Suprapubic skin (tissue), 4 donors: ENCODE data around the gene AGBL5. TPM values are rescaled to one million over a fixed set of nuclear protein-coding genes. Genes with fewer than 3 reads are reported as not detected.
"Not testable (repeated sequence)": the region's sequence is repeated elsewhere in the genome, so short reads cannot be mapped to it uniquely, and the experiment has no call there.

Experiments used
- DNase-seq, 2 donors: peaks; one replicate each; pipeline ENCODE4 v3.0.0-alpha.2; 2019; ENCODE audit warnings: low spot score in 2 of 2
- H3K27ac ChIP-seq: fragments of 200-600 bp; sonication (generic); one replicate; pipeline ENCODE4 v1.5.1; 2019
- H3K27me3 ChIP-seq: fragments of 200-600 bp; sonication (generic); one replicate; pipeline ENCODE4 v1.5.1; 2019
- H3K36me3 ChIP-seq: fragments of 200-600 bp; sonication (generic); one replicate; pipeline ENCODE4 v1.5.1; 2019
- H3K4me1 ChIP-seq: fragments of 200-600 bp; sonication (generic); one replicate; pipeline ENCODE4 v1.5.1; 2019
- H3K4me3 ChIP-seq: fragments of 200-600 bp; sonication (generic); one replicate; pipeline ENCODE4 v1.5.1; 2019; ENCODE audit warnings: mild to moderate bottlenecking
- H3K9me3 ChIP-seq: fragments of 200-600 bp; sonication (generic); one replicate; pipeline ENCODE4 v1.5.1; 2019
- EP300 ChIP-seq: sonication (generic); formaldehyde crosslinking; IDR thresholded peaks from one replicate; pipeline ENCODE4 v1.6.1; 2017; ENCODE audit warnings: antibody characterized with exemption
- POLR2A ChIP-seq, 2 donors: fragments of 450-650 bp; IDR thresholded peaks; one replicate each; pipeline ENCODE4 v1.6.1; 2017; ENCODE audit warnings: antibody characterized with exemption in 2 of 2, mild to moderate bottlenecking in 2 of 2, moderate library complexity in 2 of 2
- POLR2AphosphoS5 ChIP-seq, 3 donors: sonication (generic); formaldehyde crosslinking; IDR thresholded peaks; one replicate each; pipeline ENCODE4 v1.6.1; 2017; ENCODE audit warnings: antibody characterized with exemption in 3 of 3
- WGBS: methylation state at CpG from one replicate; pipeline ENCODE4 v1.1.5; 2018; 5-methylcytosine and 5-hydroxymethylcytosine counted together
- total RNA-seq, 4 donors: library from RNA; depleted of rRNA; stranded (reverse); fragments of >200 nt; gene quantifications; one replicate each; pipeline ENCODE4 v1.1.0, GENCODE V29; 2016
- TF ChIP-seq, protein P1 (sequence below), 2 donors: fragments of 200-600 bp in 1 of 2; fragments of 450-650 bp in 1 of 2; sonication (generic) in 1 of 2; IDR thresholded peaks; one replicate each; pipeline ENCODE4 v1.5.1; 2016 to 2019; ENCODE audit warnings: antibody characterized with exemption in 2 of 2, mild to moderate bottlenecking in 1 of 2, moderate library complexity in 1 of 2

The AGBL5 gene
- total RNA-seq, 4 donors from 2014 or later = 15.3 to 18.9 (median 18.5) TPM

DNA sequence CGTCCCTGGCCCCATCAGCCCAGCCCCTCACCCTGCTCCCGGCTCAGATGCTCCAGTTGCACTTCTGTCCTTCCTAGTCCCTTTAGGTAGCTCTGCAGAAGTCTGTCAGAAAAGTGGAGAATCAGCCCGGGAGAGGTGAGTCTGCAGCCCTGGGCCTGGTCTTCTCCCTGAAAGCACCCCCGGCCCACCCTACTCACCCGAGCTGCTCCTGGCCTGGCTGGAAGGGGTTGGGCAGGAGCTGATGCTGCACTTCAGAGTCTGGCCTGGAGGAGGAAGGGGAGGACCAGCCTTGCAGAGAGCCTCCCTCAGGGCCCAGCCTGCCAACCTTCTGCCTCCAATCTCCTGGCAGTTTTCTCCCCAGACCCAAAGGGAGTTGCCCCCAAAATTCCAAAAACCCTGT lies 50.9 kb downstream of the AGBL5 start:
- Histone ChIP-seq H3K36me3 (no peaks in the 10 kb centered on the region), H3K27ac (no peak overlapping the region), H3K27me3 (no peaks in the 10 kb centered on the region), H3K4me1 (no peaks in the 10 kb centered on the region), H3K4me3 (no peak overlapping the region), H3K9me3 (no peaks in the 10 kb centered on the region)
- no peak for DNase-seq
- no peak for TF ChIP-seq POLR2A (IDR thresholded peaks at IDR 0.05)
- 76% methylated on average over 4 of the region's 5 CpGs for WGBS

DNA sequence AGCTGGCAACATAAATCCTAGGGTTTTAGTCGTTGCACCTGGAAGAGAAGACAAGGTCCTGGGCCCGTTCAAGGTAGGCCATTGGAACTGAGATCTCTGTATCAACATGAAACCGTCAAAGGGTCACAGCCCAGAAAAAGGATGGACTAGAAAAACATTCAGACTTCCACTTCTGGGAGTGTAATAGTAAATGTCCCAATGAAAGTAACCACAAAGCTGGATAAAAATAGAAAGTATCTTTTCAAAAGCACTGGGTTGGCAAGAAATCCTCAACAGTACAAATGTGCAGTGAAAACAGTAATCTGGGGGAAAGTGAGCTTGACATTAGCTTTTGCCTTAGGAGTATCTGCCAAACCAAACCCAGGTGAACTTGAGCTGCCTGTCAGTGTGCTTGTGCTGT lies 54.5 kb downstream of the AGBL5 start:
- no peaks in the 10 kb centered on the region for H3K27me3 ChIP-seq
- no peak overlapping the region for H3K4me3 ChIP-seq
- WGBS = 73% methylated on average over 3 of the region's 3 CpGs
- H3K27ac ChIP-seq = no peak overlapping the region
- no peaks in the 10 kb centered on the region for H3K36me3 ChIP-seq
- H3K4me1 ChIP-seq = no peaks in the 10 kb centered on the region
- no peaks in the 10 kb centered on the region for H3K9me3 ChIP-seq
- TF ChIP-seq, protein P1, sequence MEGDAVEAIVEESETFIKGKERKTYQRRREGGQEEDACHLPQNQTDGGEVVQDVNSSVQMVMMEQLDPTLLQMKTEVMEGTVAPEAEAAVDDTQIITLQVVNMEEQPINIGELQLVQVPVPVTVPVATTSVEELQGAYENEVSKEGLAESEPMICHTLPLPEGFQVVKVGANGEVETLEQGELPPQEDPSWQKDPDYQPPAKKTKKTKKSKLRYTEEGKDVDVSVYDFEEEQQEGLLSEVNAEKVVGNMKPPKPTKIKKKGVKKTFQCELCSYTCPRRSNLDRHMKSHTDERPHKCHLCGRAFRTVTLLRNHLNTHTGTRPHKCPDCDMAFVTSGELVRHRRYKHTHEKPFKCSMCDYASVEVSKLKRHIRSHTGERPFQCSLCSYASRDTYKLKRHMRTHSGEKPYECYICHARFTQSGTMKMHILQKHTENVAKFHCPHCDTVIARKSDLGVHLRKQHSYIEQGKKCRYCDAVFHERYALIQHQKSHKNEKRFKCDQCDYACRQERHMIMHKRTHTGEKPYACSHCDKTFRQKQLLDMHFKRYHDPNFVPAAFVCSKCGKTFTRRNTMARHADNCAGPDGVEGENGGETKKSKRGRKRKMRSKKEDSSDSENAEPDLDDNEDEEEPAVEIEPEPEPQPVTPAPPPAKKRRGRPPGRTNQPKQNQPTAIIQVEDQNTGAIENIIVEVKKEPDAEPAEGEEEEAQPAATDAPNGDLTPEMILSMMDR (IDR thresholded peaks at IDR 0.05) = no peak
- TF ChIP-seq EP300 (no peak), POLR2AphosphoS5 (IDR thresholded peaks at IDR 0.05) (no peak), POLR2A (IDR thresholded peaks at IDR 0.05) (no peak)
- DNase-seq = no peak

DNA sequence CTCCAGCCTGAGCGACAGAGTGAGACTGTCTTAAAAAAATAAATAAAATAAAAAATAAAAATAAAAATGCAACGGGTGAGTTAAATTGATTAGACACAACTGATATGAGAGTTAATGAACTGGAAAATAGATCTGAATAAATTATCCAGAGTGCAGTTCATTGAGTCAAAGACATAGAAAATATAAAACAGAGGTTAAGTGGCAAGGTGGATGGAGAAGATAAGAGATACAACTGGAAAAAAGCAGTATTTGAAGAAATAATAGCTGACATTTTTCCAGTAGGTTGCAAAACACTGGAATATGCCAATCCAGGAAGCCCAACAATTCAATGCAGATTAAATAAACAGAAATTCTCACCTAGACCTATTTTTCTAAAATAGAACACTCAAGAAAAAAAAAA lies 56.8 kb downstream of the AGBL5 start:
- TF ChIP-seq POLR2AphosphoS5 (IDR thresholded peaks at IDR 0.05) (no peak), EP300 (no peak), POLR2A (IDR thresholded peaks at IDR 0.05) (no peak)
- TF ChIP-seq, protein P1 (IDR thresholded peaks at IDR 0.05) = no peak
- no peak overlapping the region for H3K27ac ChIP-seq
- DNase-seq = no peak
- H3K9me3 ChIP-seq = no peaks in the 10 kb centered on the region
- no peaks in the 10 kb centered on the region for H3K4me1 ChIP-seq
- no peaks in the 10 kb centered on the region for H3K27me3 ChIP-seq
- H3K36me3 ChIP-seq = no peaks in the 10 kb centered on the region
- H3K4me3 ChIP-seq = no peak overlapping the region
- 83% methylated on average over 2 of the region's 2 CpGs for WGBS

DNA sequence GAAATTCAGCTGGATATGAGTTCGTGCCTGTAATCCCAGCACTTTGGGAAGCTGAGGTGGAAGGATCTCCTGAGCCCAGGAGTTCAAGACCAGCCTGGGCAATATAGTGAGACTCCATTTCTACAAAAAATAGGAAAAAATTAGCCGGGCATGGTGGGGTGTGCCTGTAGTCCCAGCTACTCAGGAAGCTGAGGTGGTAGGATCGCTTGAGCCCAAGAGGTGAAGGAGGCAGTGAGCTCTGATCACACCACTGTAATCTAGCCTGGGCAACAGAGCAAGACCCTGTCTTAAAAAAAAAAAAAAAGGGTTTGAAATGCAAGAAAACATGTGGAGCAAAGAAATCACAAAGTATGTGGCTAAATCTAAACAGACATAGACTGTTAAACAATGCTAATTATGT lies 57.6 kb downstream of the AGBL5 start:
- H3K4me1 ChIP-seq = no peaks in the 10 kb centered on the region
- H3K4me3 ChIP-seq = no peak overlapping the region
- TF ChIP-seq, protein P1 (IDR thresholded peaks at IDR 0.05) = no peak
- TF ChIP-seq POLR2A (IDR thresholded peaks at IDR 0.05) (no peak), POLR2AphosphoS5 (IDR thresholded peaks at IDR 0.05) (no peak), EP300 (no peak)
- H3K36me3 ChIP-seq = no peaks in the 10 kb centered on the region
- no peaks in the 10 kb centered on the region for H3K27me3 ChIP-seq
- no peak for DNase-seq
- WGBS = 87% methylated on average over 3 of the region's 3 CpGs
- H3K27ac ChIP-seq = no peak overlapping the region
- no peaks in the 10 kb centered on the region for H3K9me3 ChIP-seq

DNA sequence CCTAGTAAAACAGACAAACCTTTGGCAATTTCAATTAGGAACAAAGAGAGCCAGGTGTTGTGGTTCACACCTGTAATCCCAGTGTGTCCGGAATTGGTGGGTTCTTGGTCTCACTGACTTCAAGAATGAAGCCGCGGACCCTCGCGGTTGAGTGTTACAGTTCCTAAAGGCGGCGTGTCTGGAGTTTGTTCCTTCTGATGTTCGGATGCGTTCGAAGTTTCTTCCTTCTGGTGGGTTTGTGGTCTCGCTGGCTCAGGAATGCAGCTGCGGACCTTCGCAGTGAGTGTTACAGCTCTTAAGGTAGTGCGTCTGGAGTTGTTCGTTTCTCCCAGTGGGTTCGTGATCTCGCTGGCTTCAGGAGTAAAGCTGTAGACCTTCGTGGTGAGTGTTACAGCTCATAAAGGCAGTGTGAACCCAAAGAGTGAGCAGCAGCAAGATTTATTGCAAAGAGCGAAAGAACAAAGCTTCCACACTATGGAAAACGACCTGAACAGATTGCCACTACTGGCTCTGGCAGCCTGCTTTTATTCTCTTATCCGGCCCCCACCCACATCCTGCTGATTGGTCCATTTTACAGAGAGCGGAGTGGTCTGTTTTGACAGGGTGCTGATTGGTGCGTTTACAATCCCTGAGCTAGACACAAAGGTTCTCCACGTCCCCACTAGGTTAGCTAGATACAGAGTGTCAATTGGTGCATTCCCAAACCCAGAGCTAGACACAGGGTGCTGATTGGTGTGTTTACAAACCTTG lies 59.3 kb downstream of the AGBL5 start:
- not testable (repeated sequence) for H3K27ac ChIP-seq, H3K27me3 ChIP-seq, H3K36me3 ChIP-seq, H3K4me1 ChIP-seq, H3K4me3 ChIP-seq, H3K9me3 ChIP-seq, DNase-seq
- 87% methylated on average over 24 of the region's 24 CpGs for WGBS

DNA sequence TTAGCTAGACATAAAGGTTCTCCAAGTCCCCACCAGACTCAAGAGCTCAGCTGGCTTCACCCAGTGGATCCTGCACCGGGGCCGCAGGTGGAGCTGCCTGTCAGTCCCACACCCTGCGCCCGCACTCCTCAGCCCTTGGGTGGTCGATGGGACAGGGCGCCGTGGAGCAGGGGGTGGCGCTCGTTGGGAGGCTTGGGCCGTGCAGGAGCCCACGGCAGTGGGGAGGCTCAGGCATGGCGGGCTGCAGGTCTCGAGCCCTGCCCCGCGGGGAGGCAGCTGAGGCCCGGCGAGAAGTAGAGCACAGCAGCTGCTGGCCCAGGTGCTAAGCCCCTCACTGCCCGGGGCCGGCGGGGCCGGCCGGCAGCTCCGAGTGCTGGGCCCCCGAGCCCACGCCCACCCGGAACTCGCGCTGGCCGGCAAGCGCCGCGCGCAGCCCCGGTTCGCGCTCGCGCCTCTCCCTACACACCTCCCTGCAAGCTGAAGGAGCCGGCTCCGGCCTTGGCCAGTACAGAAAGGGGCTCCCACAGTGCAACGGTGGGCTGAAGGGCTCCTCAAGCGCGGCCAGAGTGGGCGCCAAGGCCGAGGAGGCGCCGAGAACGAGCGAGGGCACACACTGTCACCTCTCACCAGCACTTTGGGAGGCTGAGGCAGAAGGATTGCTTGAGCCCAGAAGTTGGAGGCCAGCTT lies 60.1 kb downstream of the AGBL5 start:
- H3K27me3 ChIP-seq, H3K4me3 ChIP-seq, H3K36me3 ChIP-seq, H3K9me3 ChIP-seq, H3K4me1 ChIP-seq, DNase-seq, H3K27ac ChIP-seq: not testable (repeated sequence)
- WGBS = 96% methylated on average over 12 of the region's 49 CpGs
